SK-N-SH treated with all-trans-retinoic acid at 6 μM for 48 hours (cell line): Measurements from ENCODE around the gene PLXND1.

Experiments
- ARNTL ChIP-seq: fragments of 450-650 bp; formaldehyde crosslinking; IDR thresholded peaks from 2 replicates; pipeline ENCODE4 v1.5.0; 2020; ENCODE audit warnings: low read depth, mild to moderate bottlenecking, moderate library complexity, borderline replicate concordance
- BACH2 ChIP-seq: fragments of 250-450 bp; sonication (Bioruptor Pico); IDR thresholded peaks from 2 replicates; pipeline ENCODE4 v1.9.0; 2021; ENCODE audit warnings: mild to moderate bottlenecking, borderline replicate concordance
- CSDC2 ChIP-seq: fragments of 250-450 bp; sonication (Bioruptor Pico); IDR thresholded peaks from 2 replicates; pipeline ENCODE4 v1.5.0; 2020; ENCODE audit warnings: mild to moderate bottlenecking, moderate library complexity
- GLIS3 ChIP-seq: fragments of 250-450 bp; sonication (Bioruptor Pico); IDR thresholded peaks from 2 replicates; pipeline ENCODE4 v1.5.0; 2020; ENCODE audit warnings: mild to moderate bottlenecking, moderate library complexity
- ISL1 ChIP-seq: fragments of 250-450 bp; sonication (Bioruptor Pico); IDR thresholded peaks from 2 replicates; pipeline ENCODE4 v2.1.2; 2022; ENCODE audit warnings: mild to moderate bottlenecking, moderate library complexity
- PATZ1 ChIP-seq: fragments of 250-450 bp; sonication (Bioruptor Pico); IDR thresholded peaks from 2 replicates; pipeline ENCODE4 v1.8.0; 2020; ENCODE audit warnings: mild to moderate bottlenecking, moderate library complexity, borderline replicate concordance
- RARB ChIP-seq: fragments of 250-450 bp; sonication (Bioruptor Pico); IDR thresholded peaks from 2 replicates; pipeline ENCODE4 v1.8.0; 2021; ENCODE audit warnings: mild to moderate bottlenecking, moderate library complexity
- SNAI2 ChIP-seq: fragments of 250-450 bp; sonication (Bioruptor Pico); IDR thresholded peaks from 2 replicates; pipeline ENCODE4 v1.5.0; 2020; ENCODE audit warnings: mild to moderate bottlenecking, moderate library complexity
- TCF4 ChIP-seq: fragments of 250-450 bp; sonication (Bioruptor Pico); IDR thresholded peaks from 2 replicates; pipeline ENCODE4 v1.8.0; 2021; ENCODE audit warnings: mild to moderate bottlenecking, moderate library complexity, borderline replicate concordance
- ZFP3 ChIP-seq: fragments of 250-450 bp; sonication (Bioruptor Pico); IDR thresholded peaks from 2 replicates; pipeline ENCODE4 v1.5.0; 2020; ENCODE audit warnings: mild to moderate bottlenecking, moderate library complexity
- ZFP30 ChIP-seq: fragments of 450-650 bp; formaldehyde crosslinking; IDR thresholded peaks from 2 replicates; pipeline ENCODE4 v1.5.0; 2022; ENCODE audit warnings: mild to moderate bottlenecking, moderate library complexity
- ZNF8 ChIP-seq: fragments of 450-650 bp; formaldehyde crosslinking; IDR thresholded peaks from 2 replicates; pipeline ENCODE4 v1.5.0; 2020; ENCODE audit warnings: mild to moderate bottlenecking, moderate library complexity
- TF ChIP-seq, protein P1 (sequence below): fragments of 250-450 bp; sonication (Bioruptor Pico); IDR thresholded peaks from 2 replicates; pipeline ENCODE4 v1.5.1; 2020; ENCODE audit warnings: low read depth, mild to moderate bottlenecking, moderate library complexity
- TF ChIP-seq, protein P2 (sequence below): fragments of 250-450 bp; sonication (Bioruptor Pico); IDR thresholded peaks from 2 replicates; pipeline ENCODE4 v1.5.0; 2020; ENCODE audit warnings: mild to moderate bottlenecking, moderate library complexity

- TF ChIP-seq ZFP3 (CRISPR knock-in tag), result no peak
- no peak for TF ChIP-seq SNAI2
- no peak for TF ChIP-seq PATZ1 (CRISPR knock-in tag)
- no peak for TF ChIP-seq RARB
- TF ChIP-seq, protein P1, sequence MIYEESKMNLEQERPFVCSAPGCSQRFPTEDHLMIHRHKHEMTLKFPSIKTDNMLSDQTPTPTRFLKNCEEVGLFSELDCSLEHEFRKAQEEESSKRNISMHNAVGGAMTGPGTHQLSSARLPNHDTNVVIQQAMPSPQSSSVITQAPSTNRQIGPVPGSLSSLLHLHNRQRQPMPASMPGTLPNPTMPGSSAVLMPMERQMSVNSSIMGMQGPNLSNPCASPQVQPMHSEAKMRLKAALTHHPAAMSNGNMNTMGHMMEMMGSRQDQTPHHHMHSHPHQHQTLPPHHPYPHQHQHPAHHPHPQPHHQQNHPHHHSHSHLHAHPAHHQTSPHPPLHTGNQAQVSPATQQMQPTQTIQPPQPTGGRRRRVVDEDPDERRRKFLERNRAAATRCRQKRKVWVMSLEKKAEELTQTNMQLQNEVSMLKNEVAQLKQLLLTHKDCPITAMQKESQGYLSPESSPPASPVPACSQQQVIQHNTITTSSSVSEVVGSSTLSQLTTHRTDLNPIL, result no peak
- no peak for TF ChIP-seq ZFP30 (CRISPR knock-in tag)
- TF ChIP-seq TCF4, result no peak
- no peak for TF ChIP-seq GLIS3 (CRISPR knock-in tag)
- TF ChIP-seq BACH2 (CRISPR knock-in tag), result no peak
- TF ChIP-seq ZNF8 (CRISPR knock-in tag), result no peak
- TF ChIP-seq CSDC2, result no peak
- no peak for TF ChIP-seq ARNTL
- no peak for TF ChIP-seq ISL1 (CRISPR knock-in tag)
- TF ChIP-seq, protein P2, sequence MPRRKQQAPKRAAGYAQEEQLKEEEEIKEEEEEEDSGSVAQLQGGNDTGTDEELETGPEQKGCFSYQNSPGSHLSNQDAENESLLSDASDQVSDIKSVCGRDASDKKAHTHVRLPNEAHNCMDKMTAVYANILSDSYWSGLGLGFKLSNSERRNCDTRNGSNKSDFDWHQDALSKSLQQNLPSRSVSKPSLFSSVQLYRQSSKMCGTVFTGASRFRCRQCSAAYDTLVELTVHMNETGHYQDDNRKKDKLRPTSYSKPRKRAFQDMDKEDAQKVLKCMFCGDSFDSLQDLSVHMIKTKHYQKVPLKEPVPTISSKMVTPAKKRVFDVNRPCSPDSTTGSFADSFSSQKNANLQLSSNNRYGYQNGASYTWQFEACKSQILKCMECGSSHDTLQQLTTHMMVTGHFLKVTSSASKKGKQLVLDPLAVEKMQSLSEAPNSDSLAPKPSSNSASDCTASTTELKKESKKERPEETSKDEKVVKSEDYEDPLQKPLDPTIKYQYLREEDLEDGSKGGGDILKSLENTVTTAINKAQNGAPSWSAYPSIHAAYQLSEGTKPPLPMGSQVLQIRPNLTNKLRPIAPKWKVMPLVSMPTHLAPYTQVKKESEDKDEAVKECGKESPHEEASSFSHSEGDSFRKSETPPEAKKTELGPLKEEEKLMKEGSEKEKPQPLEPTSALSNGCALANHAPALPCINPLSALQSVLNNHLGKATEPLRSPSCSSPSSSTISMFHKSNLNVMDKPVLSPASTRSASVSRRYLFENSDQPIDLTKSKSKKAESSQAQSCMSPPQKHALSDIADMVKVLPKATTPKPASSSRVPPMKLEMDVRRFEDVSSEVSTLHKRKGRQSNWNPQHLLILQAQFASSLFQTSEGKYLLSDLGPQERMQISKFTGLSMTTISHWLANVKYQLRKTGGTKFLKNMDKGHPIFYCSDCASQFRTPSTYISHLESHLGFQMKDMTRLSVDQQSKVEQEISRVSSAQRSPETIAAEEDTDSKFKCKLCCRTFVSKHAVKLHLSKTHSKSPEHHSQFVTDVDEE (CRISPR knock-in tag), result no peak
These were observed 81.0 kb downstream of the PLXND1 start for GRCh38 chr3:129525341-129525968.
